Adrenal gland (tissue), 5 donors: ENCODE results near the gene CGREF1.

ENCODE experiments used
- POLR2A ChIP-seq, 2 donors: fragments of 450-650 bp; IDR thresholded peaks; one replicate each; pipeline ENCODE4 v1.6.1; 2017; ENCODE audit warnings: antibody characterized with exemption in 2 of 2, mild to moderate bottlenecking in 2 of 2, moderate library complexity in 1 of 2
- TF ChIP-seq, protein P1 (sequence below), 6 experiments: fragments of 450-650 bp in 4 of 6; fragments of 200-600 bp in 2 of 6; sonication (generic) in 1 of 6; IDR thresholded peaks; 1 replicate in 5 of 6; 2 replicates in 1 of 6; pipeline versions ENCODE4 v1.5.1 to v1.8.0; 2016 to 2021; ENCODE audit warnings: antibody characterized with exemption in 6 of 6, mild to moderate bottlenecking in 2 of 6, moderate library complexity in 1 of 6
- donor health status: DM: no; HTN: no; CAD: no.

DNA sequence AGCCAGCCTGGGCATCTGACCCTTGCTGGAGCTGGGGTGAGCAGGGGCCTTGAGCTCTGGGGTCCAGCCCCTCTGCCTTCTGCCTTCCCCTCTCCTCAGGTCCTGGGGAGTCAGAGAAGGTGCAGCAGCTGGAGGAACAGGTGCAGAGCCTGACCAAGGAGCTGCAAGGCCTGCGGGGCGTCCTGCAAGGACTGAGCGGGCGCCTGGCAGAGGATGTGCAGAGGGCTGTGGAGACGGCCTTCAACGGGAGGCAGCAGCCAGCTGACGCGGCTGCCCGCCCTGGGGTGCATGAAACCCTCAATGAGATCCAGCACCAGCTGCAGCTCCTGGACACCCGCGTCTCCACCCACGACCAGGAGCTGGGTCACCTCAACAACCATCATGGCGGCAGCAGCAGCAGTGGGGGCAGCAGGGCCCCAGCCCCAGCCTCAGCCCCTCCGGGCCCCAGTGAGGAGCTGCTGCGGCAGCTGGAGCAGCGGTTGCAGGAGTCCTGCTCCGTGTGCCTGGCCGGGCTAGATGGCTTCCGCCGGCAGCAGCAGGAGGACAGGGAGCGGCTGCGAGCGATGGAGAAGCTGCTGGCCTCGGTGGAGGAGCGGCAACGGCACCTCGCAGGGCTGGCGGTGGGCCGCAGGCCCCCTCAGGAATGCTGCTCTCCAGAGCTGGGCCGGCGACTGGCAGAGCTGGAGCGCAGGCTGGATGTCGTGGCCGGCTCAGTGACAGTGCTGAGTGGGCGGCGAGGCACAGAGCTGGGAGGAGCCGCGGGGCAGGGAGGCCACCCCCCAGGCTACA lies 36.8 kb downstream of the CGREF1 start:
- TF ChIP-seq, protein P1, sequence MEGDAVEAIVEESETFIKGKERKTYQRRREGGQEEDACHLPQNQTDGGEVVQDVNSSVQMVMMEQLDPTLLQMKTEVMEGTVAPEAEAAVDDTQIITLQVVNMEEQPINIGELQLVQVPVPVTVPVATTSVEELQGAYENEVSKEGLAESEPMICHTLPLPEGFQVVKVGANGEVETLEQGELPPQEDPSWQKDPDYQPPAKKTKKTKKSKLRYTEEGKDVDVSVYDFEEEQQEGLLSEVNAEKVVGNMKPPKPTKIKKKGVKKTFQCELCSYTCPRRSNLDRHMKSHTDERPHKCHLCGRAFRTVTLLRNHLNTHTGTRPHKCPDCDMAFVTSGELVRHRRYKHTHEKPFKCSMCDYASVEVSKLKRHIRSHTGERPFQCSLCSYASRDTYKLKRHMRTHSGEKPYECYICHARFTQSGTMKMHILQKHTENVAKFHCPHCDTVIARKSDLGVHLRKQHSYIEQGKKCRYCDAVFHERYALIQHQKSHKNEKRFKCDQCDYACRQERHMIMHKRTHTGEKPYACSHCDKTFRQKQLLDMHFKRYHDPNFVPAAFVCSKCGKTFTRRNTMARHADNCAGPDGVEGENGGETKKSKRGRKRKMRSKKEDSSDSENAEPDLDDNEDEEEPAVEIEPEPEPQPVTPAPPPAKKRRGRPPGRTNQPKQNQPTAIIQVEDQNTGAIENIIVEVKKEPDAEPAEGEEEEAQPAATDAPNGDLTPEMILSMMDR (IDR thresholded peaks at IDR 0.05), result no peak
- no peak for TF ChIP-seq POLR2A (IDR thresholded peaks at IDR 0.05)
